HepG2 (cell line): ENCODE measurements around the gene CD53. TPM values are rescaled to one million over a fixed set of nuclear protein-coding genes. Genes with fewer than 3 reads are reported as not detected.

Experiments used
- EZH2 ChIP-seq: conservative IDR thresholded peaks from 2 replicates; pipeline ENCODE4 v1.6.1; 2012; ENCODE audit warnings: mild to moderate bottlenecking, low read depth, low read length, moderate library complexity
- KAT2B ChIP-seq: fragments of 150-350 bp; IDR thresholded peaks from 2 replicates; pipeline ENCODE4 v1.6.1; 2014; ENCODE audit warnings: low read depth, low read length, borderline replicate concordance
- PHF21A ChIP-seq: sonication (generic); formaldehyde crosslinking; IDR thresholded peaks from 2 replicates; pipeline ENCODE4 v1.5.0; 2020; ENCODE audit warnings: mild to moderate bottlenecking, missing genetic modification reagents
- ZNF292 ChIP-seq: sonication (generic); formaldehyde crosslinking; IDR thresholded peaks from 2 replicates; pipeline ENCODE4 v1.8.1; 2022; ENCODE audit warnings: mild to moderate bottlenecking, low read depth, missing genetic modification reagents, borderline replicate concordance
- ZNF614 ChIP-seq: IDR thresholded peaks from 2 replicates; pipeline ENCODE4 v1.6.1; 2018; ENCODE audit warnings: missing biosample characterization, missing genetic modification reagents, inconsistent platforms, borderline replicate concordance
- polyA plus RNA-seq, 8 experiments: library from polyadenylated mRNA; depleted of rRNA in 3 of 8; stranded (reverse) in 7 of 8; unstranded in 1 of 8; fragments of >200 nt; fragmentation: Illumina TruSeq in 4 of 8; extraction: Trizol in 4 of 8; gene quantifications; 2 replicates each; pipeline versions ENCODE4 v1.2.1 to v1.2.3, GENCODE V29; 2011 to 2016; ENCODE audit warnings: low read depth in 4 of 8, missing spikeins in 1 of 8, mixed read lengths in 1 of 8; ENCODE audit not compliant: insufficient read depth in 1 of 8
- total RNA-seq, 5 experiments: library from RNA; depleted of rRNA; stranded (reverse); fragments of >200 nt; fragmentation: Illumina TruSeq; extraction: Trizol; gene quantifications; 2 replicates each; pipeline ENCODE4 v1.2.3, GENCODE V29; 2016; ENCODE audit warnings: low read depth in 1 of 5
- TF ChIP-seq, protein P1 (sequence below): sonication (generic); formaldehyde crosslinking; IDR thresholded peaks from 2 replicates; pipeline ENCODE4 v1.8.0; 2022; ENCODE audit warnings: mild to moderate bottlenecking, missing genetic modification reagents; ENCODE audit not compliant: insufficient replicate concordance
- TF ChIP-seq, protein P2 (sequence below): sonication (generic); formaldehyde crosslinking; conservative IDR thresholded peaks from 2 replicates; pipeline ENCODE4 v1.8.0; 2022; ENCODE audit warnings: mild to moderate bottlenecking, moderate library complexity, missing genetic modification reagents
- TF ChIP-seq, protein P3 (sequence below): sonication (generic); formaldehyde crosslinking; IDR thresholded peaks from 2 replicates; pipeline ENCODE4 v1.4.0; 2020; ENCODE audit warnings: missing genetic modification reagents
- TF ChIP-seq, protein P4 (sequence below): sonication (generic); formaldehyde crosslinking; conservative IDR thresholded peaks from 2 replicates; pipeline ENCODE4 v1.8.0; 2022; ENCODE audit warnings: missing genetic modification reagents

The CD53 gene
- total and polyA plus RNA-seq, 2 of the 13 experiments (the other 11 are each of a cell fraction or from before 2014, with no cell fraction given): not detected

DNA sequence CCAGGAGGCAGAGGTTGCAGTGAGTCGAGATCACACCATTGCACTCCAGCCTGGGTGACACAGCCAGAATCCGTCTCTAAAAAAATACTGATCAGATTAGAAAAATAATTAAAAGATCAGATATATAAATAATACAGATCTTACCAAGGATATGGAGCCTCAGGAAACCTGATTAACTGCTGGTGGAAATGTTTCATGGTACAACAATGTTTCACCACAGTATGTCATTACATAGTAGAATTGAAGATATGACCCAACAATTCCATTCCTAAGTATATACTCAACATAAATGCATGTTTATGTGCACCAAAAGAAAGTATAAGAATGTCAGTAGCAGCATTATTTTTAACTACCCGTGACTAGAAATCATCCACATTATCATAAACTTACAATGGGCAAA is 41.7 kb downstream of the CD53 start (continued):
- TF ChIP-seq, protein P1, sequence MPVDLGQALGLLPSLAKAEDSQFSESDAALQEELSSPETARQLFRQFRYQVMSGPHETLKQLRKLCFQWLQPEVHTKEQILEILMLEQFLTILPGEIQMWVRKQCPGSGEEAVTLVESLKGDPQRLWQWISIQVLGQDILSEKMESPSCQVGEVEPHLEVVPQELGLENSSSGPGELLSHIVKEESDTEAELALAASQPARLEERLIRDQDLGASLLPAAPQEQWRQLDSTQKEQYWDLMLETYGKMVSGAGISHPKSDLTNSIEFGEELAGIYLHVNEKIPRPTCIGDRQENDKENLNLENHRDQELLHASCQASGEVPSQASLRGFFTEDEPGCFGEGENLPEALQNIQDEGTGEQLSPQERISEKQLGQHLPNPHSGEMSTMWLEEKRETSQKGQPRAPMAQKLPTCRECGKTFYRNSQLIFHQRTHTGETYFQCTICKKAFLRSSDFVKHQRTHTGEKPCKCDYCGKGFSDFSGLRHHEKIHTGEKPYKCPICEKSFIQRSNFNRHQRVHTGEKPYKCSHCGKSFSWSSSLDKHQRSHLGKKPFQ (CRISPR knock-in tag): no peak
- TF ChIP-seq ZNF292 (CRISPR knock-in tag): no peak
- no peak for TF ChIP-seq EZH2
- no peak for TF ChIP-seq ZNF614 (CRISPR knock-in tag)
- TF ChIP-seq PHF21A: no peak
- TF ChIP-seq, protein P2, sequence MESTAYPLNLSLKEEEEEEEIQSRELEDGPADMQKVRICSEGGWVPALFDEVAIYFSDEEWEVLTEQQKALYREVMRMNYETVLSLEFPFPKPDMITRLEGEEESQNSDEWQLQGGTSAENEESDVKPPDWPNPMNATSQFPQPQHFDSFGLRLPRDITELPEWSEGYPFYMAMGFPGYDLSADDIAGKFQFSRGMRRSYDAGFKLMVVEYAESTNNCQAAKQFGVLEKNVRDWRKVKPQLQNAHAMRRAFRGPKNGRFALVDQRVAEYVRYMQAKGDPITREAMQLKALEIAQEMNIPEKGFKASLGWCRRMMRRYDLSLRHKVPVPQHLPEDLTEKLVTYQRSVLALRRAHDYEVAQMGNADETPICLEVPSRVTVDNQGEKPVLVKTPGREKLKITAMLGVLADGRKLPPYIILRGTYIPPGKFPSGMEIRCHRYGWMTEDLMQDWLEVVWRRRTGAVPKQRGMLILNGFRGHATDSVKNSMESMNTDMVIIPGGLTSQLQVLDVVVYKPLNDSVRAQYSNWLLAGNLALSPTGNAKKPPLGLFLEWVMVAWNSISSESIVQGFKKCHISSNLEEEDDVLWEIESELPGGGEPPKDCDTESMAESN (CRISPR knock-in tag): no peak
- TF ChIP-seq, protein P3, sequence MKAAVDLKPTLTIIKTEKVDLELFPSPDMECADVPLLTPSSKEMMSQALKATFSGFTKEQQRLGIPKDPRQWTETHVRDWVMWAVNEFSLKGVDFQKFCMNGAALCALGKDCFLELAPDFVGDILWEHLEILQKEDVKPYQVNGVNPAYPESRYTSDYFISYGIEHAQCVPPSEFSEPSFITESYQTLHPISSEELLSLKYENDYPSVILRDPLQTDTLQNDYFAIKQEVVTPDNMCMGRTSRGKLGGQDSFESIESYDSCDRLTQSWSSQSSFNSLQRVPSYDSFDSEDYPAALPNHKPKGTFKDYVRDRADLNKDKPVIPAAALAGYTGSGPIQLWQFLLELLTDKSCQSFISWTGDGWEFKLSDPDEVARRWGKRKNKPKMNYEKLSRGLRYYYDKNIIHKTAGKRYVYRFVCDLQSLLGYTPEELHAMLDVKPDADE (CRISPR knock-in tag): no peak
- TF ChIP-seq, protein P4, sequence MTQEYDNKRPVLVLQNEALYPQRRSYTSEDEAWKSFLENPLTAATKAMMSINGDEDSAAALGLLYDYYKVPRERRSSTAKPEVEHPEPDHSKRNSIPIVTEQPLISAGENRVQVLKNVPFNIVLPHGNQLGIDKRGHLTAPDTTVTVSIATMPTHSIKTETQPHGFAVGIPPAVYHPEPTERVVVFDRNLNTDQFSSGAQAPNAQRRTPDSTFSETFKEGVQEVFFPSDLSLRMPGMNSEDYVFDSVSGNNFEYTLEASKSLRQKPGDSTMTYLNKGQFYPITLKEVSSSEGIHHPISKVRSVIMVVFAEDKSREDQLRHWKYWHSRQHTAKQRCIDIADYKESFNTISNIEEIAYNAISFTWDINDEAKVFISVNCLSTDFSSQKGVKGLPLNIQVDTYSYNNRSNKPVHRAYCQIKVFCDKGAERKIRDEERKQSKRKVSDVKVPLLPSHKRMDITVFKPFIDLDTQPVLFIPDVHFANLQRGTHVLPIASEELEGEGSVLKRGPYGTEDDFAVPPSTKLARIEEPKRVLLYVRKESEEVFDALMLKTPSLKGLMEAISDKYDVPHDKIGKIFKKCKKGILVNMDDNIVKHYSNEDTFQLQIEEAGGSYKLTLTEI: no peak
- TF ChIP-seq KAT2B: no peak
